DND-41 (cell line): ENCODE data around the gene SYT10.

Experiments used
- CTCF ChIP-seq: IDR thresholded peaks from 2 replicates; pipeline ENCODE4 v1.5.1; 2012; ENCODE audit warnings: borderline replicate concordance, low read length, moderate library complexity, mild to moderate bottlenecking; ENCODE audit not compliant: poor library complexity, severe bottlenecking; ENCODE audit errors: extremely low read depth
- EZH2 ChIP-seq: IDR thresholded peaks from 3 replicates; pipeline ENCODE4 v1.6.1; 2012; ENCODE audit warnings: borderline replicate concordance, low read depth, mild to moderate bottlenecking, moderate library complexity, low read length, inconsistent platforms; ENCODE audit not compliant: severe bottlenecking

- TF ChIP-seq CTCF (peak; percentile 21), EZH2 (no peak)
These were observed 12.5 kb downstream of the SYT10 start for GRCh38 chr12:33427071-33427470.
